ENCODE results near the gene DEFB124. TPM values are rescaled to one million over a fixed set of nuclear protein-coding genes. Genes with fewer than 3 reads are reported as not detected.
A peak's percentile ranks its signal among the peaks of the same experiment; 100 is the strongest.
"Not testable (repeated sequence)": the region's sequence is repeated elsewhere in the genome, so short reads cannot be mapped to it uniquely, and the experiment has no call there.

Gene DEFB124
- total RNA-seq, 1 experiment from 2014 or later = not detected

DNA sequence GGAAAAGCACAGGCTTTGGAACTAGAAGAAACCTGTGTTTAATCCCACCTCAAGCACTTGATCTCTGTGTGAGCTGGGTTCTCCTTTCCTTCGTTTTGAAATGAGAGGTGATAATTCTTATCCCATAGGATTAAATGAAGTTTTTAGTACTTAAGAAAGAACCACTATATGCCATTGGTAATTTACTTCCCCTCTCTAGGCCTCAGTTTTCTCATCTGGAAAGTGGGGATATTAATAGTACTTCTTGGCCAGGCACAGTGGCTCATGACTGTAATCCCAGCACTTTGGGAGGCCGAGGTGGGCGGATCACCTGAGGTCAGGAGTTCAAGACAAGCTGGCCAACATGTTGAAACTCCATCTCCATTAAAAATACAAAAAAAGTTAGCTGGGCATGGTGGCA, 14.2 kb upstream of the DEFB124 start:
- no peak for DNase-seq (ENCODE audit: low read depth)

DNA sequence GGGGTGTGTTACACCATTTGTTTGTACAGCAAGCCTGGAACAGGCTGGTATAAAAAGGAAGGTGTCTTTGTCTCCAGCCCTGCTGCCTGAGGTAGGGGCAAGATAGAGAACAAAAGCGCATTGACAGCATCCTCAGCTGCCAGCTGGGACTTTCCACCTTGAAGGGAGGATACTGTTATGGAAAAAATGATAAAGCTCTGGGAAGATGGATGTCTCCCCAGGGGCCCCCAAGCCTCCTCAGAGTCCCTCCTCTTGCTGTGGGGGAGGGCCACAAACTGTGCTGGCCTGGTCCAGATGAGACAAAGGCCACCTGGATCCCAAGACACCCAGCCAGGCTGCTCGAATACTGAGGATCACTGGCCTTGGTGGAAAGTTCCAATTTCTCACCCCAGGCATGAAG, 13.2 kb upstream of the DEFB124 start:
- DNase-seq (ENCODE audit: low read depth) = no peak

GRCh38 chr20:31485450-31486339, 10.8 kb upstream of the DEFB124 start:
- no peak for DNase-seq (ENCODE audit: low read depth)

GRCh38 chr20:31484001-31484400, 9.1 kb upstream of the DEFB124 start:
- no peak for DNase-seq (ENCODE audit: low read depth)

DNA sequence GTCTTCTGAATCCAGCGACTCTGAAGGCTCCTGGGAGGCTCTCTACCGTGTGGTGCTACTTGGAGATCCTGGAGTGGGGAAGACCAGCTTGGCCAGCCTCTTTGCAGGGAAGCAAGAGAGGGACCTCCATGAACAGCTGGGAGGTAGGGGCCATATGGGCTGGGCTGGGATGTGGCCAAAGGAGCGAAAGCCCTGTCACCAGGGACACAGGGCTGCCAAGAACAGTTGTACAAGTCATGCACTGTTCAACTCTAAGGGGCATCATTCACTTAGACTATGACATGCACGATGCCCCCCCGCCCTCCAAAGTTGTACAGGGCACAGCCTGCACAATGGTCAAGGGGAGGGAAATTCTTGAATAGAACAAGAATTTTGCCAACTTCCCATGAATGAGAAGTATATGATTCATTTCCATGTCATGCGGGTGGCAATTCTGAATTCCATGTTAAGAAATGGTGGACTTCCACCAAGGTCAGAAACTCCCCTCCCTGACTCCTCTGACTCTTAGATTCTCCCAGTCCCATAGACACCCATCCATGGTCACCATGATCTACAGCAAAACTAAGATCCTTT, 1.8 kb upstream of the DEFB124 start:
- peak; percentile 17 for DNase-seq (ENCODE audit: low read depth)

GRCh38 chr20:31476294-31476585, 1.3 kb upstream of the DEFB124 start:
- DNase-seq (ENCODE audit: low read depth) = no peak

GRCh38 chr20:31475472-31476293, 756 bp upstream of the DEFB124 start:
- no peak for DNase-seq (ENCODE audit: low read depth)

GRCh38 chr20:31474097-31474436, 860 bp downstream of the DEFB124 start:
- no peak for DNase-seq (ENCODE audit: low read depth)

DNA sequence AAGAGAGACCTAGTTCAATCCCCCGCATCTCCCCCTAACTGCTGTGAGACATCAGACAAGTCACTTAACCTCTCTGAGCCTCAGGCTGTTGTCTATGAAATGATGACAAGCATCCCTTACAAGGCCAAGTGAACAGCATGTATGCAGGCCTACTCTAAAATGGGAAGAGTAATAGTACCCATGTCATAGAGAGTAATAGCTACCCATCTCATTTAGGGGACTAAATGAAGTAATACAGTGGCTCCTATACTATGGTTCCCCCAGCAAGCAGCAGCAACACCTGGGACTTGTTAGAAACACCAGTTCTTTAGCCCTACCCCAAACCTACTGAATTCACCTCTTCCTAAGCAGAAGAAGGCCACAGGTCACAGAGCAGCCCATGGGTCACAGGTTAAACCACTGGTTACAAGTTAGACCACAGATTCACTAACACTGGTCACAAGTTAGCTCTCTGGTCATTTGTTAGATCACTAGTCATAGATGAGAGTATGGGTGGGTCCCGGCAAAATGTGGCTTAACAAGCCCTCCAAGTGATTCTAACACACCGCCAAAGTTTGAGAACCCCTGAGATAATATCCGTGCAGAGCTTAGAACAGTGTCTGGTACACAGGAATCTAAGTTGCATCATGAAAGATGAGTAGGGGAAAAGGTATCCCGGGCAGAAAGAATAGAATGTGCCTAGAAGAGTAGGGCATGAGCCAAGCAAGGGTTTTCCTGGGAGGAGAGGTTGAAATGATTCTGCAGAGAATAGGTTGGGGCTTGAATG, 1.4 kb downstream of the DEFB124 start:
- DNase-seq (ENCODE audit: low read depth) = no peak

DNA sequence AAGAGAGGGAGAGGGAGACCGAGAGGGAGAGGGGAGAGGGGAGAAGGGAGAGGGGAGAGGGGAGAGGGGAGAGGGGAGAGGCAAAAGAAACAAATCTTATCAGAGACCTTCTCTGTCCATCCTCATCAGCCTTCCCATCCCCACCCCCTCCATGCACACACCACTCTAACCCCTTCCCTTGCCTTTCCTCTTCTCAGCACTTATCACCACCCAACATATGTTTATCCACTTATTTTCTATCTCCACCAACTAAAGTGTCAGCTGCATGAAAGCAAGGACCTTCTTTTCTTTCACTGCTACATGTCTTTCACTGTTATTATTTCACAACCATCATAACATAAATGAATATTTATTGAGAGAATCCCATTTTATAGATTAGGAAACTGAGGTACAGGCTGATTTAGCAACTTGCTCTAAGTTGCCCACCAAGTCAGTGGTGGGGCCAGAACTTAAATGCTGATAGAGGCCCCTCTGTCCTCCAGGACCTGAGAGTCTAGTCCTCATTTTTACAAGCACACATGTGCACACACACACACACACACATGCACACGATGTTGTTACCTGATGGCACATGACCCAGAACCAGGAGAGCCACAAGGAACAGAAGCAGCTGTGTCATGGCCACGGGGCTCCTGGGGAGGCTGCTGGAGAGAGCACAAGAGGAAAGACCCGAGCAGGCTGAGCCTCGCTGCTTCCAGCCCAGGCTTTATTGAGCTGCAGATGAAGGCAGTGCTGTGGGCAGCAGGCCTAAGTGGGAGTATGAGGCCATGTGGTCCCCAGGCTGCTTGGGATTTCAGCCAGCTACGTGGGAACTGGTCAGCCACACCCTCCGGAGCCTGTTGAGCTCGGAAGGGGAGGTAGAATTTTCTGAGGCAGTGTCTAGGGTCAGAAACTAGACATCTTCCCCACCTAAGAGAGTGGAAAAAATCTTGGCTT, 2.3 kb downstream of the DEFB124 start:
- no peak for DNase-seq (ENCODE audit: low read depth)

GRCh38 chr20:31470946-31471345, 4.0 kb downstream of the DEFB124 start:
- DNase-seq (ENCODE audit: low read depth) = not testable (repeated sequence)

DNA sequence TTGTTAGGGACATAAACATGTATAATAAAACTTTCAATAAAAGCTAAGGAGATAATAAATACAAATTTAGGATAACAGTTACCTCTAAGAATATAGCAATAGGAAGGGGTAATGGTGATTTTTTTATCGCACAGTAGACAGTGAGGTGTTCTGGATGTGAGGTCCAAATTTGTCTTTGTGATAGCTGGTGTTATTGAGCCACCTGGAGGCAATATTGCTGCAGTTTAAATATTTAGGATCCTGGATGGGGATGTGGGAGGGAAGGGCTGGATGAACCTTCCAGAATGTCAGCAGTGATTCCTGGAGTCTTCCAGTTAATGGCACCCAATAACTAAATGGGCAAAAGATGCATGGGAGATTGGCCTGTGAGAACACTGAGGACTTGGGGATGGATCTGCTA, 20.6 kb downstream of the DEFB124 start:
- DNase-seq (ENCODE audit: low read depth) = no peak

- no peak for DNase-seq (ENCODE audit: low read depth)
These were observed 22.4 kb downstream of the DEFB124 start for GRCh38 chr20:31452575-31452974.

- DNase-seq (ENCODE audit: low read depth) = no peak
These were observed 25.2 kb downstream of the DEFB124 start for GRCh38 chr20:31449511-31450414.

DNA sequence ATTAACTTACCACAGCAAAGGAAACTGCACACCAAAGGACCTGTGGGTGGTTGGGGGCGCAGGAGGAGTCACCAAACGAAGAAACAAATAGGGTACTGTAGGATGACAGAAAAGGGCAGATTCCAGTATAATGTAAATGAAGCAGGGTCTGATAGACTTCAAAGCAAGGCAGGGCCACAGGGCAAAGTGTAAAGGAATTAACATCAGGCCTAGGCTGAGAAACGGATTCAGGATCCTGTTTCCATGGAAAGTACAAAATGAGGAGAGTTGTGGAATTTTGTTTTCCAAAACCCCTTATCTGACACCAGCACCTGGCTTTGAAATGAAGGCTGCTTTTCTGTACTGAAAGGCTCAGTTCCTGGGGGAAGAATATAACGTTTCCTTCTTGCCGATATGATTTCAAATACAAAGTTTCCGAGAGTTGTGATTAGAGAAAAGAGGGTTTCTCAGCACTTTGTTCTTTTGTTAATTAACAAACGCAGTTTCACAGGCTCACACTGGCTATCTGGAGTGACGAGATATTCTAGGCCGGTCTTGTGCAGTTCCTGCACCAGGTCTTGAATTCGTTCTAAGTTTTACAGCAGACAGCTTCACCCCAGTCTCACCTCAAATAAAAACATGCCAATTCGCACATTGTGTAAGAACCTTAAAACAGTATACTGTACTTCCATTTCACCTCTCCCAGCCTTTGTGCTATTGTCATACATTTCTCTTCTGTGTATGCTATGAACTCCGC, 28.7 kb downstream of the DEFB124 start:
- DNase-seq (ENCODE audit: low read depth) = no peak

GRCh38 chr20:31440012-31440659, 34.8 kb downstream of the DEFB124 start, which contains the start of gene DEFB123:
TSS of gene DEFB123 (plus strand) at chr20:31440632. CDS start at chr20:31440699, 67 bp downstream.
- no peak for DNase-seq (ENCODE audit: low read depth)

DNA sequence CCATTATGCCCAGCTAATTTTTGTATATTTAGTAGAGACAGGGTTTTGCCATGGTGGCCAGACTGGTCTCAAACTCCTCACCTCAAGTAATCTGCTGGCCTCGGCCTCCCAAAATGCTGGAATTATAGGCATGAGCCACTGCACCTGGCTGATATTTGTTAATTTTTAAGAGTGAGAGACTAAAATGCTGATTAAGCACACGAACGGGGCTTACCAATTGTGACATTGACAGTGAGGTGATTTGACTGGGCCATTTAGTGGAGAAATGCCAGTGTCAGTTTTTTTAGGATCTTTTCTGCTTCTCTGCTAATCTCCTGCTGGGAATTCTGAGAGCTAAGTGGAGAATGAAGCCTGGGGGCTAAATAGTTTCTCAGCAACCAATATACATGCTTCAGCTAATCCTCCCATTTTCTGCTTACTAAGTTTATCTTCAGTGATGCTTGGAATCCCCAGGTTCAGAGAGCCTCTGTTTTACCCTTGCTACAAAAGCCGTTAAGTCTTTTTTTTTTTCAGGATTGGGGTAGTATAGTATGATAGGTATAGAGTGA, 44.3 kb downstream of the DEFB124 start:
- no peak for DNase-seq (ENCODE audit: low read depth)

GRCh38 chr20:31427576-31427975, 47.4 kb downstream of the DEFB124 start:
- DNase-seq (ENCODE audit: low read depth) = not testable (repeated sequence)
